ENCODE results near the gene RAMP1. TPM values are rescaled to one million over a fixed set of nuclear protein-coding genes. Genes with fewer than 3 reads are reported as not detected.

The RAMP1 gene
- total and polyA plus RNA-seq, 8 donors = 53.3 to 87.6 (median 61.7) TPM

GRCh38 chr2:237885931-237886684 is 26.7 kb downstream of the RAMP1 start:
- no peak for FAIRE-seq
- WGBS, 2 donors = 89 to 91% methylated on average over 26 of the region's 26 CpGs
- ATAC-seq = peak in 1 of 4 donors; percentile 13
- Histone ChIP-seq H3K4me3 (no peak overlapping the region), H3K9me3 (no peaks in the 10 kb centered on the region), H3K27ac (peak overlapping the region in 1 of 4 donors; percentile 4), H3K36me3 (peaks cover 0 to 10% (median 0%) of the 10 kb centered on the region in 3 donors), H3K4me1 (peaks cover 0 to 5% (median 5%) of the 10 kb centered on the region in 3 donors), H3K27me3 (no peaks in the 10 kb centered on the region)
- intact Hi-C loops (cut with DNase I) = no loop called here
- TF ChIP-seq CTCF (IDR thresholded peaks at IDR 0.05) = no peak
- peak in 3 of 6 donors; percentile 40 to 72 (median 53) for DNase-seq

GRCh38 chr2:237886685-237887481 is 27.5 kb downstream of the RAMP1 start:
- Histone ChIP-seq H3K4me1 (peaks cover 0 to 7% (median 5%) of the 10 kb centered on the region in 3 donors), H3K27ac (peak overlapping the region in 1 of 4 donors; percentile 4), H3K4me3 (no peak overlapping the region), H3K27me3 (no peaks in the 10 kb centered on the region), H3K36me3 (peaks cover 0 to 6% (median 0%) of the 10 kb centered on the region in 3 donors), H3K9me3 (no peaks in the 10 kb centered on the region)
- intact Hi-C loops (cut with DNase I) = no loop called here
- no peak for TF ChIP-seq CTCF (IDR thresholded peaks at IDR 0.05)
- FAIRE-seq (no peak), DNase-seq (peak in 3 of 6 donors; percentile 49 to 54 (median 54)), ATAC-seq (peak in 2 of 4 donors; percentile 4 to 16)
- WGBS, 2 donors = 85 to 88% methylated on average over 21 to 23 of the region's 23 CpGs

GRCh38 chr2:237888389-237888788 is 29.0 kb downstream of the RAMP1 start:
- Histone ChIP-seq H3K4me3 (no peak overlapping the region), H3K36me3 (peaks cover 0 to 6% (median 0%) of the 10 kb centered on the region in 3 donors), H3K4me1 (peaks cover 0 to 18% (median 5%) of the 10 kb centered on the region in 3 donors), H3K27me3 (no peaks in the 10 kb centered on the region), H3K9me3 (no peaks in the 10 kb centered on the region), H3K27ac (peak overlapping the region in 3 of 4 donors; percentile 7 to 44 (median 22))
- intact Hi-C loops (cut with DNase I) = no loop called here
- ATAC-seq (peak; percentile 44 to 61 (median 56)), DNase-seq (no peak), FAIRE-seq (peak; percentile 37)
- no peak for TF ChIP-seq CTCF (IDR thresholded peaks at IDR 0.05)
- WGBS, 2 donors = 50 to 59% methylated on average over 2 of the region's 2 CpGs

GRCh38 chr2:237889016-237889415 is 29.6 kb downstream of the RAMP1 start:
- Histone ChIP-seq H3K4me1 (peaks cover 0 to 18% (median 5%) of the 10 kb centered on the region in 3 donors), H3K36me3 (peaks cover 0 to 6% (median 0%) of the 10 kb centered on the region in 3 donors), H3K27me3 (no peaks in the 10 kb centered on the region), H3K4me3 (no peak overlapping the region), H3K9me3 (no peaks in the 10 kb centered on the region), H3K27ac (peak overlapping the region in 1 of 4 donors; percentile 44)
- no peak for ATAC-seq
- peak in 1 of 6 donors; percentile 17 for DNase-seq
- 89 to 93% methylated on average over 8 of the region's 8 CpGs for WGBS, 2 donors
- no peak for TF ChIP-seq CTCF (IDR thresholded peaks at IDR 0.05)
- no peak for FAIRE-seq
- intact Hi-C loops (cut with DNase I) = no loop called here

Measured in pancreas (tissue), 10 donors.